AG09309 (cell line): ENCODE measurements around the gene RBM17.
"Not testable (repeated sequence)": the region's sequence is repeated elsewhere in the genome, so short reads cannot be mapped to it uniquely, and the experiment has no call there.

Experiments
- DNase-seq: peaks from one replicate; pipeline ENCODE4 v3.0.0-alpha.2; 2010; ENCODE audit warnings: low read depth
- H3K4me3 ChIP-seq: 2 replicates; pipeline ENCODE4 v1.5.1; 2011; ENCODE audit warnings: mild to moderate bottlenecking, low read depth, low read length, moderate library complexity; ENCODE audit not compliant: control insufficient read depth
- TF ChIP-seq, protein P1 (sequence below): IDR thresholded peaks from 2 replicates; pipeline ENCODE4 v1.5.1; 2011; ENCODE audit warnings: mild to moderate bottlenecking, low read depth, low read length, inconsistent platforms; ENCODE audit not compliant: insufficient read depth, control insufficient read depth; ENCODE audit errors: missing control alignments

The RBM17 gene

GRCh38 chr10:6088721-6089333 lies at the start of gene RBM17:
TSS of gene RBM17 (plus strand) at chr10:6089034. CDS start at chr10:6097066, 8,032 bp downstream.
- TF ChIP-seq, protein P1, sequence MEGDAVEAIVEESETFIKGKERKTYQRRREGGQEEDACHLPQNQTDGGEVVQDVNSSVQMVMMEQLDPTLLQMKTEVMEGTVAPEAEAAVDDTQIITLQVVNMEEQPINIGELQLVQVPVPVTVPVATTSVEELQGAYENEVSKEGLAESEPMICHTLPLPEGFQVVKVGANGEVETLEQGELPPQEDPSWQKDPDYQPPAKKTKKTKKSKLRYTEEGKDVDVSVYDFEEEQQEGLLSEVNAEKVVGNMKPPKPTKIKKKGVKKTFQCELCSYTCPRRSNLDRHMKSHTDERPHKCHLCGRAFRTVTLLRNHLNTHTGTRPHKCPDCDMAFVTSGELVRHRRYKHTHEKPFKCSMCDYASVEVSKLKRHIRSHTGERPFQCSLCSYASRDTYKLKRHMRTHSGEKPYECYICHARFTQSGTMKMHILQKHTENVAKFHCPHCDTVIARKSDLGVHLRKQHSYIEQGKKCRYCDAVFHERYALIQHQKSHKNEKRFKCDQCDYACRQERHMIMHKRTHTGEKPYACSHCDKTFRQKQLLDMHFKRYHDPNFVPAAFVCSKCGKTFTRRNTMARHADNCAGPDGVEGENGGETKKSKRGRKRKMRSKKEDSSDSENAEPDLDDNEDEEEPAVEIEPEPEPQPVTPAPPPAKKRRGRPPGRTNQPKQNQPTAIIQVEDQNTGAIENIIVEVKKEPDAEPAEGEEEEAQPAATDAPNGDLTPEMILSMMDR: peak; percentile 100
- peak within 1 kb of the TSS; percentile 67 for H3K4me3 ChIP-seq
- DNase-seq: peak; percentile 90

DNA sequence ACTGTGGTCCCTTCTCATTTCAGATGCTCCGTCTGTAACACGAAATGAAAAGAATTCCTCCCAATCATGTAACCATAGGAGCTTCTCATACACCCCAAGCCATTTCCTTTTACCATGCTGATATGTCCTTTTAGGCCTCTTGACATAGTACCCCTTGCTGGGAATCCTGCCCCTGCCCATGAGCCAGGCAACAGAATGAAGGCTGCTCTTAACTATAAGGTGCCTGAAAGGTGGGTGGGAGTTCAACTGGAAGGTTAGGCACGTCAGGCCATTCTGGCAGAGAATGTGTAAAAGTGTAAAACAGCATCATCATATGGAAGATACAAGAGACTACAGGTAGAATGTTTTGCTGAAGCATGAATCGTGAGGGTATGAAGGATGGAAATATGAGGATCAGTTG lies 49.1 kb upstream of the RBM17 start:
- no peak for DNase-seq
- TF ChIP-seq, protein P1: no peak
- no peak overlapping the region for H3K4me3 ChIP-seq

GRCh38 chr10:6040205-6040604 lies 48.6 kb upstream of the RBM17 start:
- TF ChIP-seq, protein P1: no peak
- H3K4me3 ChIP-seq: no peak overlapping the region
- no peak for DNase-seq

DNA sequence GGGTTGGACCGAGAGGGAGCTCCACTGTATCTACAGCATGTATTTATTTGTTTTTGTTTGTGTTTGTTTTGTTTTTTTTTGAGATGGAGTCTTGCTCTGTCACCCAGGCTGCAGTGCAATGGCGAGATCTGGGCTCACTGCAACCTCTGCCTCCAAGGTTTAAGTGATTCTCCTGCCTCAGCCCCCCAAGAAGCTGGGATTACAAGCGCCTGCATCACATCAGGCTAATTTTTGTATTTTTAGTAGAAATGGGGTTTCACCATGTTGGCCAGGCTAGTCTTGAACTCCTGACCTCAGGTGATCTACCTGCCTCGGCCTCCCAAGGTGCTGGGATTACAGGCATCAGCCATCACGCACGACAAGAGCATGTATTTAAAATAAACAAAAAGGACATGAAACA lies 45.5 kb upstream of the RBM17 start:
- not testable (repeated sequence) for DNase-seq, H3K4me3 ChIP-seq

- DNase-seq: no peak
- TF ChIP-seq, protein P1: no peak
- no peak overlapping the region for H3K4me3 ChIP-seq
Measured at GRCh38 chr10:6044060-6044459, 44.8 kb upstream of the RBM17 start.

DNA sequence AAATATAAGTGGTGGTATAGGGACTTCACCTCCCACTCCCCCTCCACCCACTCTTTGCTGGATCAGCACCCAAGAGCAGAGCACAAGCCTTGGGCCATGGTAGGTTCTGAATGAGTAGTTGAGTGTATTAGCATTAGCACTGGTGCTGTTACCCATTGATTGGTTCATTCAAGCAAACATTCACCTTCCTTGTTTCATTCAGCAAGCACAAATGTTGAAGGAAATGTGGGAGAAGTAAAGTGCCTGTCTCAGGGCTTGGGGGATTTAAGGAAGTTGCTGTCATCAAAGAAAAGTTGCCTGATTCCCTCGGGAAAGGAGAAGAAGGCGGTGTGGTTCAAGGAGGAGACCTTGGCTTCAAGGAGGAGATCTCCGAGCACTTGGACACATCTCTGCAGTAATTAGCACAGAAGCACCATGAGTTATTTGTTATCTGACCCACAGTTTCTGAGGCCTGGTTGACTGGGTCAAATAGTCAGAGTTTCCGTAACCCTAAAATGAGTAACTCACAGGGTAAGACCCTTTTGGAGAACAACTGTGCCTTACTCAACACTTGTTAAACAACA lies 44.0 kb upstream of the RBM17 start:
- no peak overlapping the region for H3K4me3 ChIP-seq
- TF ChIP-seq, protein P1: no peak

DNA sequence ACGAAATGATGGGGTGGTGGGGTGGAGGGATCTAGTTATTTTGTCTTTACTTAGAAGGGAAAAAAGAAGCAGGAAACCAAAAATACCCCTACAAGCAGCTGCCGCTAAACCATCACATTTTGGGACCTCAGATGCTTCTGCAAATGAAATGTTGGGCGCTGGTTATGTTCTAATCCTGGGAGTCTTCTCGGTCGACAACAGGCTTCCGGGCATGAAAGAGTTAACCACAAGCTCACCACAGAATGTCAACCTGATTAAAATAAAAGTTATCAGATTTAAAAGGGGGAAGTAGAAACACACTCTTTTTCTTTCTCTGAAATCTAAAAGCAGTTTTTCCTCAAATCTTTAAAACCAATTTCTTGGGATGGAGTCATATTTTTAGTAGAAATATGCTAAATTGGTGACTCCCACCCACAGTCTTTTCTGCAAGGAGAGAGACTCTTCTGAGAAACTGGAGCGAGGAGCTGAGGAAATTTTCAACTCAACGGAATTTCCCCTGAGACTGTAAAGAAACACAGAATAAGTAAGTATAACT lies 43.5 kb upstream of the RBM17 start:
- H3K4me3 ChIP-seq: no peak overlapping the region
- no peak for DNase-seq
- TF ChIP-seq, protein P1: no peak

More for the DNA sequence above, 44.0 kb upstream of the RBM17 start:
- no peak for DNase-seq
